Measurements from ENCODE around the gene LPP.

LPP gene

GRCh38 chr3:188533612-188534357, 379.8 kb downstream of the LPP start:
- no peak for DNase-seq

- no peak for DNase-seq
Observed at GRCh38 chr3:188534633-188535032, 380.7 kb downstream of the LPP start.

GRCh38 chr3:188537606-188538005, 383.6 kb downstream of the LPP start:
- DNase-seq = no peak

- no peak for DNase-seq
Observed at GRCh38 chr3:188539037-188539436, 385.1 kb downstream of the LPP start.

GRCh38 chr3:188539631-188540194, 385.8 kb downstream of the LPP start:
- no peak for DNase-seq

- no peak for DNase-seq
Observed at GRCh38 chr3:188542196-188542595, 388.2 kb downstream of the LPP start.

- no peak for DNase-seq
Observed at GRCh38 chr3:188544012-188544411, 390.1 kb downstream of the LPP start.

- DNase-seq = no peak
Observed at GRCh38 chr3:188546835-188547670, 393.1 kb downstream of the LPP start.

GRCh38 chr3:188553569-188553968, 399.6 kb downstream of the LPP start:
- peak; percentile 40 to 57 for DNase-seq

- DNase-seq = no peak
Observed at GRCh38 chr3:188554404-188554803, 400.4 kb downstream of the LPP start.

GRCh38 chr3:188557235-188557634, 403.3 kb downstream of the LPP start:
- no peak for DNase-seq

GRCh38 chr3:188558343-188559071, 404.6 kb downstream of the LPP start:
- no peak for DNase-seq

GRCh38 chr3:188559072-188559429, 405.1 kb downstream of the LPP start:
- DNase-seq = no peak

- DNase-seq = no peak
Observed at GRCh38 chr3:188559856-188560255, 405.9 kb downstream of the LPP start.

- no peak for DNase-seq
Observed at GRCh38 chr3:188562144-188562543, 408.2 kb downstream of the LPP start.

GRCh38 chr3:188567478-188568195, 413.7 kb downstream of the LPP start:
- DNase-seq = no peak

- peak in 1 of 2 donors; percentile 12 for DNase-seq
Observed at GRCh38 chr3:188568736-188569135, 414.8 kb downstream of the LPP start.

GRCh38 chr3:188571531-188572095, 417.7 kb downstream of the LPP start:
- no peak for DNase-seq

- DNase-seq = peak in 1 of 2 donors; percentile 27
Observed at GRCh38 chr3:188573291-188573940, 419.5 kb downstream of the LPP start.

- DNase-seq = no peak
Observed at GRCh38 chr3:188573956-188574355, 420.0 kb downstream of the LPP start.

GRCh38 chr3:188574885-188575284, 420.9 kb downstream of the LPP start:
- no peak for DNase-seq

GRCh38 chr3:188575501-188575900, 421.5 kb downstream of the LPP start:
- no peak for DNase-seq

All from CD4-positive, alpha-beta T cell treated with Interleukin-4 for 1 hour (primary cell).